GM23338 (cell line): ENCODE measurements around the gene PCP2.

Experiments
- EZH2 ChIP-seq: fragments of 200-600 bp; sonication (generic); IDR thresholded peaks from one replicate; pipeline ENCODE4 v1.8.0; 2017; ENCODE audit warnings: antibody characterized with exemption, mild to moderate bottlenecking, low read depth; ENCODE audit not compliant: unreplicated experiment
- POLR2AphosphoS5 ChIP-seq: IDR thresholded peaks from 2 replicates; pipeline ENCODE4 v1.6.1; 2016; ENCODE audit warnings: antibody characterized with exemption, low read depth
- STAT1 ChIP-seq: IDR thresholded peaks from one replicate; pipeline ENCODE4 v1.6.1; 2016; ENCODE audit warnings: antibody characterized with exemption; ENCODE audit not compliant: unreplicated experiment
- TF ChIP-seq, protein P1 (sequence below), 2 experiments: fragments of 200-600 bp in 1 of 2; sonication (generic) in 1 of 2; conservative IDR thresholded peaks; 2 replicates each; pipeline versions ENCODE4 v1.5.1 to v1.6.1; 2016 to 2017; ENCODE audit warnings: antibody characterized with exemption in 2 of 2, low read depth in 2 of 2, mild to moderate bottlenecking in 2 of 2, moderate library complexity in 1 of 2
- TF ChIP-seq, protein P2 (sequence below): IDR thresholded peaks from one replicate; pipeline ENCODE4 v1.6.1; 2018; ENCODE audit warnings: antibody characterized with exemption; ENCODE audit not compliant: unreplicated experiment

DNA sequence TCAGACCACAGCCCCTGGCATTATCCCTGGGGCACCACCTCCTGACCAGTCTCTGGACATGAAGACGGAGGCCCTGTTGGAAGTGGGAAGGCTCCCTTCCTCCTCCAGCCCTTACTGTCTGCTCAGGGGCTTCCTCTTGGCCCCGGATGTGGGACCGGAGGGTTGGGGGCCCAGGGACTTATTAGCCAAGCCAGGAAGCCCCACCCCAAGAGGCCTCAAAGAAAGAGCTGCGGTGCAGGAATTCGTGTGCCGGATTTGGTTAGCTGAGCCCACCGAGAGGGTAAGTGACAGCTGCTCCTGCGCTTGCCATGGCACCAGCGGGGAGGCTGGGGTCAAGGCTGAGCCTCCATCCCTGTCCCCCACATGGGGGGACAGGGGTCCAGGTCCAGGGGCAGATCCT lies 35.3 kb upstream of the PCP2 start, which contains the start of gene RETN:
- TF ChIP-seq, protein P1, sequence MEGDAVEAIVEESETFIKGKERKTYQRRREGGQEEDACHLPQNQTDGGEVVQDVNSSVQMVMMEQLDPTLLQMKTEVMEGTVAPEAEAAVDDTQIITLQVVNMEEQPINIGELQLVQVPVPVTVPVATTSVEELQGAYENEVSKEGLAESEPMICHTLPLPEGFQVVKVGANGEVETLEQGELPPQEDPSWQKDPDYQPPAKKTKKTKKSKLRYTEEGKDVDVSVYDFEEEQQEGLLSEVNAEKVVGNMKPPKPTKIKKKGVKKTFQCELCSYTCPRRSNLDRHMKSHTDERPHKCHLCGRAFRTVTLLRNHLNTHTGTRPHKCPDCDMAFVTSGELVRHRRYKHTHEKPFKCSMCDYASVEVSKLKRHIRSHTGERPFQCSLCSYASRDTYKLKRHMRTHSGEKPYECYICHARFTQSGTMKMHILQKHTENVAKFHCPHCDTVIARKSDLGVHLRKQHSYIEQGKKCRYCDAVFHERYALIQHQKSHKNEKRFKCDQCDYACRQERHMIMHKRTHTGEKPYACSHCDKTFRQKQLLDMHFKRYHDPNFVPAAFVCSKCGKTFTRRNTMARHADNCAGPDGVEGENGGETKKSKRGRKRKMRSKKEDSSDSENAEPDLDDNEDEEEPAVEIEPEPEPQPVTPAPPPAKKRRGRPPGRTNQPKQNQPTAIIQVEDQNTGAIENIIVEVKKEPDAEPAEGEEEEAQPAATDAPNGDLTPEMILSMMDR (conservative IDR thresholded peaks at IDR 0.05; ENCODE audit: low read depth in 2 of 2), result no peak
- TF ChIP-seq, protein P2, sequence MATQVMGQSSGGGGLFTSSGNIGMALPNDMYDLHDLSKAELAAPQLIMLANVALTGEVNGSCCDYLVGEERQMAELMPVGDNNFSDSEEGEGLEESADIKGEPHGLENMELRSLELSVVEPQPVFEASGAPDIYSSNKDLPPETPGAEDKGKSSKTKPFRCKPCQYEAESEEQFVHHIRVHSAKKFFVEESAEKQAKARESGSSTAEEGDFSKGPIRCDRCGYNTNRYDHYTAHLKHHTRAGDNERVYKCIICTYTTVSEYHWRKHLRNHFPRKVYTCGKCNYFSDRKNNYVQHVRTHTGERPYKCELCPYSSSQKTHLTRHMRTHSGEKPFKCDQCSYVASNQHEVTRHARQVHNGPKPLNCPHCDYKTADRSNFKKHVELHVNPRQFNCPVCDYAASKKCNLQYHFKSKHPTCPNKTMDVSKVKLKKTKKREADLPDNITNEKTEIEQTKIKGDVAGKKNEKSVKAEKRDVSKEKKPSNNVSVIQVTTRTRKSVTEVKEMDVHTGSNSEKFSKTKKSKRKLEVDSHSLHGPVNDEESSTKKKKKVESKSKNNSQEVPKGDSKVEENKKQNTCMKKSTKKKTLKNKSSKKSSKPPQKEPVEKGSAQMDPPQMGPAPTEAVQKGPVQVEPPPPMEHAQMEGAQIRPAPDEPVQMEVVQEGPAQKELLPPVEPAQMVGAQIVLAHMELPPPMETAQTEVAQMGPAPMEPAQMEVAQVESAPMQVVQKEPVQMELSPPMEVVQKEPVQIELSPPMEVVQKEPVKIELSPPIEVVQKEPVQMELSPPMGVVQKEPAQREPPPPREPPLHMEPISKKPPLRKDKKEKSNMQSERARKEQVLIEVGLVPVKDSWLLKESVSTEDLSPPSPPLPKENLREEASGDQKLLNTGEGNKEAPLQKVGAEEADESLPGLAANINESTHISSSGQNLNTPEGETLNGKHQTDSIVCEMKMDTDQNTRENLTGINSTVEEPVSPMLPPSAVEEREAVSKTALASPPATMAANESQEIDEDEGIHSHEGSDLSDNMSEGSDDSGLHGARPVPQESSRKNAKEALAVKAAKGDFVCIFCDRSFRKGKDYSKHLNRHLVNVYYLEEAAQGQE, result no peak
- TF ChIP-seq EZH2 (no peak), STAT1 (no peak), POLR2AphosphoS5 (no peak)
